ENCODE data around the gene UAP1L1. TPM values are rescaled to one million over a fixed set of nuclear protein-coding genes. Genes with fewer than 3 reads are reported as not detected.

The UAP1L1 gene
- total and polyA plus RNA-seq, 9 of the 15 experiments (the other 6 are each of a cell fraction or from before 2014, with no cell fraction given): 0.20 to 8.6 (median 3.7) TPM

DNA sequence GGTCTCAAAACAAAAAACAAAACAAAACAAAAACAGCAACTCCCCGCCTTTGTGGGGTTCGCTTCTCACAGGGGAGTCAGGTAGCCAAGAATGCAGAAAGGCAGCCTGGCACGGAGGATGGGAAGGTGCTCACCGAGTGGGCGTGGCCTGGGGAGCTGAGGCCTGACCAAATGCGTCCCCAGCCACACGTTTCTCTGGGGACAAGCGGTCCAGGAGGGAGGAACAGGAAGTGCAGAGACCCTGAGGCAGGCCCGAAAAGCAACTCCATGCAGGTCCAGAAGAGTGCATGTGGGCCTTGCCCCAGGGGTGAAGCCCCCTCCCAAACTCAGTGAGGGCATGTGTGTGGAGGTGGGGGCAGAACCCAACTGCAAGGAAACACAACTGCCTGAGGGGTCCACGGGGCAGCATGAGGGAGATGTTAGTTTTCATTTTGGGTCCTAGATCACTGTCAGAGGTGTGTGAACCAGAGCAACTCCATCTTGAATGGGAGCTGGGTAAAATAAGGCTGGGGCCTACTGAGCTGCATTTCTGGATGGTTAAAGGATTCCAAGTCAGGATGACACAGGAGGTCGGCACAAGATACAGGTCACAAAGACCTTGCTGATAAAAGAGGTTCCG lies 2.6 kb upstream of the UAP1L1 start:
- peaks cover 14% of the 10 kb centered on the region for H3K79me2 ChIP-seq (ENCODE audit: control insufficient read depth, insufficient read depth, low read length)
- no TSS peak for BruUV-seq (replicated peaks)
- ChIA-PET POLR2A (interaction anchor here (0.7 to 1.3 kb wide), 2 partner anchors 8 to 12 kb away, joined by 3 to 4 read pairs; partner anchors contain the start of gene MAN1B1), CTCF (ENCODE audit: low intra/inter-chr PET ratio) (no interaction called here)
- no peaks in the 10 kb centered on the region for H3K27me3 ChIP-seq (ENCODE audit: control insufficient read depth in 2 of 2, insufficient read depth in 2 of 2, low read length in 2 of 2)
- ATAC-seq: no peak
- peaks cover 8% of the 10 kb centered on the region; the same call in 1 of the 3 replicates for H3K36me3 ChIP-seq (ENCODE audit: control insufficient read depth, insufficient read depth, low read length)
- no peaks in the 10 kb centered on the region for H4K20me1 ChIP-seq (replicated peaks; ENCODE audit: control insufficient read depth, insufficient read depth, low read length)
- peak overlapping the region; percentile 92 for H2AFZ ChIP-seq (ENCODE audit: low read depth, low read length)
- peak overlapping the region; percentile 82 for H3K27ac ChIP-seq (ENCODE audit: extremely low read depth, low read depth, low read length)
- intact Hi-C loops (cut with micrococcal nuclease) (no loop called here), in situ Hi-C loops (cut with MboI) (no loop called here)
- DNase-seq (ENCODE audit: extremely low read depth in 1 of 4, low spot score in 3 of 4): peak in 1 of 4 experiments; percentile 30
- H3K9ac ChIP-seq (ENCODE audit: insufficient read depth in 1 of 2, low read depth in 2 of 2, low read length in 2 of 2): peak overlapping the region; percentile 51 to 60
- no peaks in the 10 kb centered on the region for H3K9me1 ChIP-seq (ENCODE audit: control insufficient read depth, insufficient read depth, low read length)
- 57% methylated on average over 10 of the region's 12 CpGs for WGBS (ENCODE audit: insufficient coverage, low coverage, missing lambda C conversion rate)
- peaks cover 24 to 75% of the 10 kb centered on the region in 2 experiments for H3K4me1 ChIP-seq (replicated peaks in 1 of 2; ENCODE audit: control insufficient read depth in 2 of 2, insufficient read depth in 2 of 2, low read length in 2 of 2)
- H3K4me3 ChIP-seq: no peak overlapping the region
- no peaks in the 10 kb centered on the region for H3K9me3 ChIP-seq (replicated peaks; ENCODE audit: control insufficient read depth, insufficient read depth, low read depth, low read length)
- H3K4me2 ChIP-seq (ENCODE audit: insufficient read depth, low read length): no peak overlapping the region; the same call in 1 of the 2 replicates
- no peak for FAIRE-seq
- TF ChIP-seq FOSL1 (tag; conservative IDR thresholded peaks at IDR 0.05) (peak; percentile 62), CREB3 (tag; conservative IDR thresholded peaks at IDR 0.05; ENCODE audit: low read depth) (peak; percentile 100), BHLHE40 (IDR thresholded peaks at IDR 0.05; ENCODE audit: low read length) (0 out of 2 replicates have a peak, but pooled peaks have one; percentile 11), ARID4B (CRISPR knock-in tag; IDR thresholded peaks at IDR 0.05) (no peak), TEAD2 (tag; IDR thresholded peaks at IDR 0.05) (peak; percentile 96), E2F6 (IDR thresholded peaks at IDR 0.05; ENCODE audit: borderline replicate concordance in 1 of 2, extremely low read depth in 1 of 2, insufficient read depth in 1 of 2, insufficient read length in 1 of 2, low read depth in 1 of 2, low read length in 1 of 2, poor library complexity in 1 of 2, severe bottlenecking in 1 of 2) (no peak)
- TF ChIP-seq, protein P1, sequence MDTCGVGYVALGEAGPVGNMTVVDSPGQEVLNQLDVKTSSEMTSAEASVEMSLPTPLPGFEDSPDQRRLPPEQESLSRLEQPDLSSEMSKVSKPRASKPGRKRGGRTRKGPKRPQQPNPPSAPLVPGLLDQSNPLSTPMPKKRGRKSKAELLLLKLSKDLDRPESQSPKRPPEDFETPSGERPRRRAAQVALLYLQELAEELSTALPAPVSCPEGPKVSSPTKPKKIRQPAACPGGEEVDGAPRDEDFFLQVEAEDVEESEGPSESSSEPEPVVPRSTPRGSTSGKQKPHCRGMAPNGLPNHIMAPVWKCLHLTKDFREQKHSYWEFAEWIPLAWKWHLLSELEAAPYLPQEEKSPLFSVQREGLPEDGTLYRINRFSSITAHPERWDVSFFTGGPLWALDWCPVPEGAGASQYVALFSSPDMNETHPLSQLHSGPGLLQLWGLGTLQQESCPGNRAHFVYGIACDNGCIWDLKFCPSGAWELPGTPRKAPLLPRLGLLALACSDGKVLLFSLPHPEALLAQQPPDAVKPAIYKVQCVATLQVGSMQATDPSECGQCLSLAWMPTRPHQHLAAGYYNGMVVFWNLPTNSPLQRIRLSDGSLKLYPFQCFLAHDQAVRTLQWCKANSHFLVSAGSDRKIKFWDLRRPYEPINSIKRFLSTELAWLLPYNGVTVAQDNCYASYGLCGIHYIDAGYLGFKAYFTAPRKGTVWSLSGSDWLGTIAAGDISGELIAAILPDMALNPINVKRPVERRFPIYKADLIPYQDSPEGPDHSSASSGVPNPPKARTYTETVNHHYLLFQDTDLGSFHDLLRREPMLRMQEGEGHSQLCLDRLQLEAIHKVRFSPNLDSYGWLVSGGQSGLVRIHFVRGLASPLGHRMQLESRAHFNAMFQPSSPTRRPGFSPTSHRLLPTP (IDR thresholded peaks at IDR 0.05; ENCODE audit: borderline replicate concordance, extremely low read depth, insufficient read length): no peak
- TF ChIP-seq, protein P2, sequence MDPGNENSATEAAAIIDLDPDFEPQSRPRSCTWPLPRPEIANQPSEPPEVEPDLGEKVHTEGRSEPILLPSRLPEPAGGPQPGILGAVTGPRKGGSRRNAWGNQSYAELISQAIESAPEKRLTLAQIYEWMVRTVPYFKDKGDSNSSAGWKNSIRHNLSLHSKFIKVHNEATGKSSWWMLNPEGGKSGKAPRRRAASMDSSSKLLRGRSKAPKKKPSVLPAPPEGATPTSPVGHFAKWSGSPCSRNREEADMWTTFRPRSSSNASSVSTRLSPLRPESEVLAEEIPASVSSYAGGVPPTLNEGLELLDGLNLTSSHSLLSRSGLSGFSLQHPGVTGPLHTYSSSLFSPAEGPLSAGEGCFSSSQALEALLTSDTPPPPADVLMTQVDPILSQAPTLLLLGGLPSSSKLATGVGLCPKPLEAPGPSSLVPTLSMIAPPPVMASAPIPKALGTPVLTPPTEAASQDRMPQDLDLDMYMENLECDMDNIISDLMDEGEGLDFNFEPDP (CRISPR knock-in tag; IDR thresholded peaks at IDR 0.05): peak; percentile 99

All from K562 (cell line).